IPS-18a (cell line): ENCODE measurements around the gene MKNK2.

Source experiments
- H3K27ac ChIP-seq: one replicate; pipeline ENCODE4 v1.5.1; 2013; ENCODE audit warnings: low read length
- H3K27me3 ChIP-seq: one replicate; pipeline ENCODE4 v1.6.1; 2013; ENCODE audit warnings: mild to moderate bottlenecking, low read length; ENCODE audit not compliant: control insufficient read depth, insufficient read depth
- H3K36me3 ChIP-seq: one replicate; pipeline ENCODE4 v1.6.1; 2013; ENCODE audit warnings: low read depth, low read length; ENCODE audit not compliant: control insufficient read depth
- H3K4me1 ChIP-seq: one replicate; pipeline ENCODE4 v1.6.1; 2013; ENCODE audit warnings: low read depth, low read length; ENCODE audit not compliant: control insufficient read depth
- H3K4me3 ChIP-seq: one replicate; pipeline ENCODE4 v1.5.1; 2013; ENCODE audit warnings: low read length
- H3K9ac ChIP-seq: one replicate; pipeline ENCODE4 v1.6.1; 2013; ENCODE audit warnings: mild to moderate bottlenecking, low read length, moderate library complexity
- H3K9me3 ChIP-seq: one replicate; pipeline ENCODE4 v1.6.1; 2013; ENCODE audit warnings: low read depth, low read length; ENCODE audit not compliant: control insufficient read depth

MKNK2 gene

DNA sequence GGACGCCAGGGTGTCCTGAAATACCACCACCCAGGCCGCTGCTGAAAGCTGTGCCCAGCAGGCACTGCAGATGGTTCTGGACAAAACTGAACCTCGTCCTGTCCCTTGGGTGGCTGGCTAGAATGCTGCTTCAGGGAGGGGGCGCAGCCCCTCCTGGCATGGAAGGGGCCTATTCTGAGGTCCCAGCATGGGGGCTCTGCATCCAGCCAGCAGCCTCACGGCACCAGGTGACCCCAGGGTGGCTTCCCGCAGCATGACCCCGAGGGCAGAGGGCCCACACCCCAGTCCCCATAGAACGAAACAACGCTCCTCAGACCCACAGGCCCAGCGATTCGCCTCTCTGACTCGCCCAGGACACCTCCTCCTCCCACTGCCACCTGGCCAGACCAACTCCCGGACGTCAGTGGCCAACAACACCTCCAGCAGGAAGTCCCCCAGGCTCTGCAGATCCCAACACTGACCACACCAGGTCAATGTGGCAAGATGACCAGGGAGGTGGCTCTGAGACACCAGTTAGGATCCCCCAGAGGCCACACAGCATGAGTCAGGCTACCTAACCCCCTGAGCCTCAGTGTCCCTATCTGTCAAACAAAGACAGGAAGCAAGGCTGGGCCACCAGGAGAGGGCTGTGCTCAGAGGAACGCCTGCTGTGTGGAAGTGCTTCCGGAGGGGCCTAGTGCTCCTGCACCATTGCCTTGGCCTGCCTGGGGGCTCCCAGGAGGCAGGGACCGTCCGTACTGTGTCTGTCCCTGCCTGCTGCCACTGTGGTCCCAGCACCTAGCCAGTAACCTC lies 6.1 kb downstream of the MKNK2 start:
- Histone ChIP-seq H3K4me3 (no peak overlapping the region), H3K4me1 (peaks cover 8% of the 10 kb centered on the region), H3K36me3 (peaks cover 25% of the 10 kb centered on the region), H3K9ac (no peak overlapping the region), H3K9me3 (no peaks in the 10 kb centered on the region), H3K27ac (no peak overlapping the region), H3K27me3 (no peaks in the 10 kb centered on the region)

DNA sequence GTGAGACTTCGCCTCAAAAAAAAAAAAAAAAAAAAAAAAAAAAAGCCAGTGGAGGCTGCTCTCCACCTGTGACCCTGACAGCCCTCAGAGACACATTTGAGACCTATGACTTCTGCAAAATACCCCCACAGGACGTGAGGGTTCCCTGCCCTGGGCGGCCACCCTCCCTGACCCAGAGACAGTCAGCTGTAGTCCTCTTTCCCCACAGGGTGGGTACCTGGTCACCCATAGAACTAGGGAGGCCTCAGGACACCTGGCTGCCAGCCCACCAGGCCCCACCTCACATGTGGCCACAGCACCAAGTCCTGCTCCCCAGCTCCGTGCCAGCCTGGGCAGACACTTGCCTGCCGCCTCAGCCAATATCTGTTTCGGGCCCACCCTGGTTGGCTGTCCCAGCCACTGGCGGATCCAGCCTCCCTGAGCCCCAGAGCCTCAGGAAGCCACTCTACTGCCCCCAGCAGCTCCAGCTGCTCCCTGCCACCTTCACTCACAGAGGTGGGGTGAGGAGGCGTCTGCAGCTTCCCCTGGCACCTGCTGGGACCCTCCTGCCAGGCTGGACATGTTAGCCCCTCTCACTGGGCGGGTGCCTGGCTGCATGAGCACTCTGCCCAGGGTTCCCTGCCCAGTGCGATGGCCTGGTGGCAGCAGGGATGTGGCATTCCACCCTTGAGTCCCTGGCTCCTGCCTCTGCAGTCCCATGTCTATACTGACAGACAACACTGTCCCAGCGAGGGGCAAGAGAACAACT lies 6.9 kb downstream of the MKNK2 start:
- Histone ChIP-seq H3K4me1 (peaks cover 8% of the 10 kb centered on the region), H3K9ac (no peak overlapping the region), H3K27ac (no peak overlapping the region), H3K27me3 (no peaks in the 10 kb centered on the region), H3K9me3 (no peaks in the 10 kb centered on the region), H3K36me3 (peaks cover 33% of the 10 kb centered on the region), H3K4me3 (no peak overlapping the region)

DNA sequence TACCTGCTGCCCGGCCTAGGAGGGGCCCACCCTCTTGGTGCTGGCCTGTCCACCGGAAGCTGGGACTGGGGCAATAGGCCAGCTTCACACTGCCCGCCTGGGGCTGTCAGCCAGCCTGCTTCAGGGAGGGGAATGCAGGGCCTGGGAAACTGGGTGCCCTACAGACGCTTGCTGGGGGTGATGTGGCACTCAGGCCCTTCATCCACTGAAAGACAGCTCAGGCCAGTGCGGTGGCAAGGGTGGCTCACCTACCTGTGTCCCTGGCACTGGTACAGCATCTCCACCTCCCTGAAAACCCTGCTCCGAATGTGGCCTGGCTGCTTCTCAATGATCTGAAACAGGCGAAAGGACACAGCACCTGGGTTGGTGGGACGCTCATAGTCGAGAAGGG lies 7.8 kb downstream of the MKNK2 start:
- no peaks in the 10 kb centered on the region for H3K9me3 ChIP-seq
- H3K36me3 ChIP-seq: peaks cover 33% of the 10 kb centered on the region
- no peak overlapping the region for H3K27ac ChIP-seq
- H3K9ac ChIP-seq: no peak overlapping the region
- no peaks in the 10 kb centered on the region for H3K27me3 ChIP-seq
- peaks cover 8% of the 10 kb centered on the region for H3K4me1 ChIP-seq
- H3K4me3 ChIP-seq: no peak overlapping the region

DNA sequence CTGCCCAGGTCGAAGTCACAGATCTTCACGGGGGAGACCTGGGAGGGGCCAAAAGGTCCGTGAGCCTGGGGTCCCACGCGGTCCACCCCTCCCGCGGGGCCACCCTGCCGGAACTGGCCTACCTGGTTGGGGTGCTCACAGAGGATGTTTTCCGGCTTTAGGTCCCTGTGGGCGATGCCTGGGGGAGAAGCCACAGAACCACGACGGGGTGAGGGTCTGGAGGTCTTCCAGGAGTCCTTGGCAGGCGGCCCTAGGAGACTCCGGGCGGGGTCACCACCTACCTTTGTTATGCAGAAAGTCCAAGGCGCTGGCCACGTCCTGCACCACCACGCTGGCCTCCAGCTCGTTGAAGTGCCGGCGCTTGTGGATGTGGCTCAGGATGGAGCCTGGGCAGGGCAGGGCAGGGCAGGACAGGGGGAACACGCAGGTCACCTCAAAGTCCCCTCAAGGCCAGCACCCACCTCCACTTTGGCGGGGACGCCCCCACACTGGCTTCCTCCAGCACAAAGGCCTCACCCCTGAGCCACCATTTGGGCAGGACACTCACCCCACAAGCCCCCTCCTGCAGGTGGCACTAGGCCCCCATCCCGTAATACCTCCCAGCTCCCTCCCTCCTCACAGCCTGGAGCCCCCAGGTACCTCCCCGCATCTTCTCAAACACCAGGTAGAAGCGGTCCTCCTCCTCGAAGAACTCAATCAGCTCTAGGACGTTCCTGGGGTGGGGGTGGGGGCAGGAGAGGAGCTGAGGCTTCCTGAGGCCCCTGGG lies 8.4 kb downstream of the MKNK2 start:
- peak overlapping the region; percentile 60 for H3K27ac ChIP-seq
- no peaks in the 10 kb centered on the region for H3K27me3 ChIP-seq
- H3K9me3 ChIP-seq: no peaks in the 10 kb centered on the region
- H3K36me3 ChIP-seq: peaks cover 33% of the 10 kb centered on the region
- H3K4me1 ChIP-seq: peaks cover 8% of the 10 kb centered on the region
- H3K9ac ChIP-seq: peak overlapping the region; percentile 63
- peak overlapping the region; percentile 44 for H3K4me3 ChIP-seq

DNA sequence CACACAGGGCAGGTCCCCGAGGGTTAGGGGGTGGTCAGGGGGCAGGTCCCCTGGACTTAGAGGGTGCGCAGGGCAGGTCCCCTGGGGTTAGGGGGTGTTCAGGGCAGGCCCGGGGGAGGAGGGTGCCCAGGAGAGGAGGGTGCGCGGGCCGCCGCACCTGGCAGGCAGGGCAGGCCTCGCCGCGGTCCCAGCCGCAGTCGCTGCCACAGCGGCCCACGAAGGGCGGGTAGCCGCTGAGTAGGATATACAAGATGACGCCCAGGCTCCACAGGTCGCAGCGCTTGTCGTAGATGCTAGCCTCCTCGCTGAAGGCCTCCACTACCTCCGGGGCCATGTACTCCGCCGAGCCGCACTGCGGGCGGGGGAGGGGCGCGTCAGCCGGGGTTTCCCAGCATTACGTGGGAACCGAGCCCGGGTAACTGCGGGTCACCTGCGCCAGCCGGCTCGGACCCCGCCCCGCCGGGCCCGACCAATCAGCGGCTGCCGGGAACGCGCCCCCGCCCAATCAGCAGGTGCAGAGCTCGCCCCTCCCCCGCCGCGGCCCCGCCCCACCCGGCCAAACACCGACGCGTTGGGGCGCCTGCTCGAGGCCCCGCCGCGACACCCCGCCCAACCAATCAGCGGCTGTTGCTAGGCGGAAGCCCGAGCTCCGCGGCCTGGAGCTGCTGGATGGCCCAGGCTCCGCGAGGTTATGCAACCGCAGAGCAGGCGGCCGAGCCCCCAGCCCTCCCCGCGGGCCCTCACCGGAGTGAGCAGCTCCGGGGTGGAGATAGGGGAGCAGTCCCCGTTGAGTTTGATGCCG lies 9.2 kb downstream of the MKNK2 start:
- peaks cover 33% of the 10 kb centered on the region for H3K36me3 ChIP-seq
- peaks cover 8% of the 10 kb centered on the region for H3K4me1 ChIP-seq
- H3K27me3 ChIP-seq: no peaks in the 10 kb centered on the region
- no peaks in the 10 kb centered on the region for H3K9me3 ChIP-seq
- peak overlapping the region; percentile 44 for H3K4me3 ChIP-seq
- peak overlapping the region; percentile 60 for H3K27ac ChIP-seq
- H3K9ac ChIP-seq: peak overlapping the region; percentile 63

DNA sequence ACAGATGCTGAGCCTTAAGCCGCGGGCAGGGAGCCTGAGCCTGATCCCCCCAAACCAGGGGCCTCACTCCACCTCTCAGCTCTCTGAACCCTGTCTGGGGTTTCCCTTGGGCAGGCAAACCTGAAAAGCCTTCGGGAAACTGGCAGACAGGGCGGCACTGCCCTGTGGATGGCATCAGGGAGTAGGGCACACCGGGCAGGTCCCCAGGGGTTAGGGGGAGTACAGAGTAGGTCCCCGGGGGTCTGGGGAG lies 9.7 kb downstream of the MKNK2 start:
- H3K4me3 ChIP-seq: peak overlapping the region; percentile 37
- H3K9ac ChIP-seq: peak overlapping the region; percentile 52

DNA sequence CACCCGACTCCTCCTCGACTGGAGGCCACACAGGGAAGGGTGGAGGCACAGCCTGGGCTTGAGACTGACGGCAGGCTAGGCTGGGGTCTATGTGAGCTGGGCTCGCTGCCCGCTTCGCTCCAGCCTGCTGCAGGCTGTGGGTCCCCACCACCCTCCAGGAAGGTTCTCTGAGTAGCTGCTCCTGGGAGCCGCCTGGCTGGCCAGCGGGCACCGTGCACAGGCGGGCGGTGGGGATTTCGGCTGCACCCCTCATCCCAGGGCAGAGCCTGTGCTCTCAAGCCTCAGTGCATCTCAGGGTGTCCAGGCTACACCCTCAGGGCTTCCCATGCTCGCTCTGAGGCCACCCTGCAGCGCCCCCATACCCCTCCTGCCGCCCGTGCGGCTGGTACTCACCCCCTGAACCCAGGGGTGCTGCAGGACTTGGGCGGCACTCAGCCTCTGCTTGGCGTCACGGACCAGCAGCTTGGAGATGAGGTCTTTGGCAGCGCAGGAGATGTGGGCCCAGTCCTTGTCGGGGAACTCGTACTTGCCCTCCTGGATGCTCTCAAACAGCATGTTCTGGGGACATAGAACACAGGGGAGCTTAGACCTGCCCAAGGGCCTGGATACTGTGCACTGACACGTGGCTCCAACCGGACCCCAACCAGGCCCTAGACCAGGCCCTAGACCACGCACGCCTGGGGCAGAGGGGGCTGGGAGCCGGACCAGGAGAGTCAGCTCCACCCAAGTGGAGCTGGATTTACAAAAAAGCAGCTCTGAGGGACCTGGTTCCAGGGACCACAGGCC lies 10.2 kb downstream of the MKNK2 start:
- Histone ChIP-seq H3K4me1 (peaks cover 8% of the 10 kb centered on the region), H3K9ac (no peak overlapping the region), H3K9me3 (no peaks in the 10 kb centered on the region), H3K36me3 (peaks cover 31% of the 10 kb centered on the region), H3K4me3 (no peak overlapping the region), H3K27me3 (no peaks in the 10 kb centered on the region), H3K27ac (no peak overlapping the region)

More for the DNA sequence above, 9.7 kb downstream of the MKNK2 start:
- Histone ChIP-seq H3K27ac (no peak overlapping the region), H3K36me3 (peaks cover 33% of the 10 kb centered on the region), H3K4me1 (peaks cover 8% of the 10 kb centered on the region), H3K9me3 (no peaks in the 10 kb centered on the region), H3K27me3 (no peaks in the 10 kb centered on the region)

DNA sequence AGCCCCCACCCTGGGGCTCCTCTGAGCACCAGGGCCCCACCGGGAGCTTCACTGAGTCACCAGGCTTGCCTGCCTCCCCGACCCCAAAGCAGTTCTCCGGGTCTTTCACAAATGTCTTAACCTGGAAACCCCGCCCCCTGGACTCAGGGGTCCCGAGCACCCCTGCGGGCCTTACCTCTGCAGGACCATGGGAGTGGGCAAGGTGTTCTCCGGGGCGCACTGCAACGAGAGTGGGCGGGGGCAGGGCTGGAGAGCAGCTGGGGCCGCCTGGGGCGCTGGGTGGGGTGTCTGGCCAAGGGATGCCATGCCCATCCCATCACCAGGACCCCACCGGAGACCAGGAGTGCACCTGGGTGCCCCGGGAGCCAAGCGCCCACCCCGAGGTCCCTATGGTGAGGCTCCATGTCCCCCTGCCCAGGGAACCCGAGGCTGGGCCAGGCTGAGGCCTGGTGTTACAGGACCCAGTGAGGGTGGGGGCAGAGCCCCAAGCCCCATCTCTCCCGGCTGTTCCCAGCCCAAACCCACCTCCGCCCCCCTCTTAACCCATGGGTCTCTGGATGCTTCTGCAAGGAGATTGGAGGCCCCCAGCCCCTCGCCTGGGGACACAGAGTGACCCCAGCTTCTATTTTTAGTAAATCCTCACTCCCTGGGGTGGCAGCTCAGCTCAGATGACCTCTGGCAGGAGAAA lies 10.9 kb downstream of the MKNK2 start:
- H3K9me3 ChIP-seq: no peaks in the 10 kb centered on the region
- H3K4me3 ChIP-seq: no peak overlapping the region
- peaks cover 24% of the 10 kb centered on the region for H3K36me3 ChIP-seq
- H3K27ac ChIP-seq: no peak overlapping the region
- H3K4me1 ChIP-seq: peaks cover 8% of the 10 kb centered on the region
- no peak overlapping the region for H3K9ac ChIP-seq
- H3K27me3 ChIP-seq: no peaks in the 10 kb centered on the region

DNA sequence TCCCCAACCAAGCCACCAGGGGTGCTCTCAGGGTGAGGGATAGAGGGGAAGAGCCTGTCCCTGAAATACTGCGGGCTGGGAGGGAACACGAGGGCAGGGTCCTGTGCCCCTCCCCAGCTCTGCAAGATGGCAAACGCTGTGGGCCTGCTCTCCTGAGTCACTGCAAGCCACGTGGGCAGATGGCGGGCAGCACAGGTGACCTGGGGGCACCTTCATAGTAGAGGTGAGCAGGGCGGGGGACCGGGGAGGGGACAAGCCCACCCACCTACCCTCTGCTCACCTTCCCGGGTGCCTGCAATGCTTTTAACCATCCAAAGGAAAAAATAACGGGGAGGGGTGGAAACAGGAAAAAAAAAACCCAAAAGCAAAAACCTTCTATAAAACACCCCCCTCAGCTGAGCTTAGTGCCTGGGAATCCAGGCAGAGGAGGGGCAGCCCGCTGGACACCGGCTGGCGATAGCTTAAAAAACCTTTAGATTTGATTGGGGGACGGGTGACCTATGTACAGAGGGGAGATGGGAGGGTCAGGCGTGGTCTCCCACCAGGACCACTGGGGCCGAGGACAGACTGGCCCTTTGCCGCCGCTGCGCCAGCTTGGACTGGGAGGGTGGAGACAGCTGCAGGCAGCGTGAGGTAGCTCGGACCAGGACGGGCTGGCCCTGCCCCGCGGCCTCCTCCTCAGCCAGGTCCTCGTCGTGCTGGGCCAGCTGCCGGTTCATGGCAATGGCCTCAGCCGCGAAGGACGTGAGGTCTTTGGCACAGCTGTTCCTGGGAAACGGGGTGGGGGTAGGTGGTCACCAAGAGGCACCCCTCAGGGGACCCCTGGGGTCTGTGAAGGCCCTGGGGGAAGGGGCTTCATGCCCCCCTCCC lies 11.7 kb downstream of the MKNK2 start:
- no peak overlapping the region for H3K4me3 ChIP-seq
- H3K27me3 ChIP-seq: no peaks in the 10 kb centered on the region
- H3K27ac ChIP-seq: no peak overlapping the region
- H3K36me3 ChIP-seq: peaks cover 20% of the 10 kb centered on the region
- no peak overlapping the region for H3K9ac ChIP-seq
- no peaks in the 10 kb centered on the region for H3K9me3 ChIP-seq
- peaks cover 8% of the 10 kb centered on the region for H3K4me1 ChIP-seq
